ENCODE results near the gene FCRL6. TPM values are rescaled to one million over a fixed set of nuclear protein-coding genes. Genes with fewer than 3 reads are reported as not detected.

The FCRL6 gene
- total and polyA plus RNA-seq, 12 donors = 0.12 to 3.0 (median 0.87) TPM; not detected in 9

DNA sequence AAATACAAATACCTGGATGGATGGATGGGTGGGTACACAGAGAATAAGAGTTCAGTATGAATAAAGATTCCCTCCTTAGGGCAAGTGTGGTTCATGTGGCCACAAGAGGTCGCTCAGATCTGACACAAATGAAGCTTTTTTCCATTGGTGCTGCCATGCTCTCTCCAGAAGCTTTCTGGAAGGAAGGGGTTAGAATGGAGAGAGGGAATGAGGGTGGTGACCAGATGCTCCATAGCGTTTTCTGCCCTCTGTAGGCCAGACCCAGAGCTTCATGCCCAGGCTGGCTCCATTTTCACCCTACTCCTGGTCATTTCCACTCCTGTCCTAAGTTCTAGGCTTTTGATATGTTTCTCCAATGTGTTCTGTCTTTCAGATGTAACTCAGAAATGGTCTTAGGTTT lies 3.3 kb upstream of the FCRL6 start:
- H3K27me3 ChIP-seq = peaks cover 0 to 30% (median 15%) of the 10 kb centered on the region in 7 donors
- DNase-seq = peak; percentile 31 to 79
- H3K9me3 ChIP-seq = no peaks in the 10 kb centered on the region
- WGBS, 2 donors = 0 to 1% methylated on average over 2 of the region's 2 CpGs
- ATAC-seq = peak; percentile 81 to 94 (median 90)
- H3K36me3 ChIP-seq = no peaks in the 10 kb centered on the region
- TF ChIP-seq, protein P1, sequence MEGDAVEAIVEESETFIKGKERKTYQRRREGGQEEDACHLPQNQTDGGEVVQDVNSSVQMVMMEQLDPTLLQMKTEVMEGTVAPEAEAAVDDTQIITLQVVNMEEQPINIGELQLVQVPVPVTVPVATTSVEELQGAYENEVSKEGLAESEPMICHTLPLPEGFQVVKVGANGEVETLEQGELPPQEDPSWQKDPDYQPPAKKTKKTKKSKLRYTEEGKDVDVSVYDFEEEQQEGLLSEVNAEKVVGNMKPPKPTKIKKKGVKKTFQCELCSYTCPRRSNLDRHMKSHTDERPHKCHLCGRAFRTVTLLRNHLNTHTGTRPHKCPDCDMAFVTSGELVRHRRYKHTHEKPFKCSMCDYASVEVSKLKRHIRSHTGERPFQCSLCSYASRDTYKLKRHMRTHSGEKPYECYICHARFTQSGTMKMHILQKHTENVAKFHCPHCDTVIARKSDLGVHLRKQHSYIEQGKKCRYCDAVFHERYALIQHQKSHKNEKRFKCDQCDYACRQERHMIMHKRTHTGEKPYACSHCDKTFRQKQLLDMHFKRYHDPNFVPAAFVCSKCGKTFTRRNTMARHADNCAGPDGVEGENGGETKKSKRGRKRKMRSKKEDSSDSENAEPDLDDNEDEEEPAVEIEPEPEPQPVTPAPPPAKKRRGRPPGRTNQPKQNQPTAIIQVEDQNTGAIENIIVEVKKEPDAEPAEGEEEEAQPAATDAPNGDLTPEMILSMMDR (IDR thresholded peaks at IDR 0.05) = peak; percentile 58 to 85 (median 81)
- peaks cover 0 to 37% (median 0%) of the 10 kb centered on the region in 9 donors for H3K4me1 ChIP-seq
- intact Hi-C loops (cut with DNase I) = loop anchor here (1.0 to 10.0 kb wide), 15 partner anchors 38 to 584 kb away; partner anchors contain the start of gene IGSF9 (in 5 of the 10)
- H3K27ac ChIP-seq = no peak overlapping the region
- H3K4me3 ChIP-seq = no peak overlapping the region

DNA sequence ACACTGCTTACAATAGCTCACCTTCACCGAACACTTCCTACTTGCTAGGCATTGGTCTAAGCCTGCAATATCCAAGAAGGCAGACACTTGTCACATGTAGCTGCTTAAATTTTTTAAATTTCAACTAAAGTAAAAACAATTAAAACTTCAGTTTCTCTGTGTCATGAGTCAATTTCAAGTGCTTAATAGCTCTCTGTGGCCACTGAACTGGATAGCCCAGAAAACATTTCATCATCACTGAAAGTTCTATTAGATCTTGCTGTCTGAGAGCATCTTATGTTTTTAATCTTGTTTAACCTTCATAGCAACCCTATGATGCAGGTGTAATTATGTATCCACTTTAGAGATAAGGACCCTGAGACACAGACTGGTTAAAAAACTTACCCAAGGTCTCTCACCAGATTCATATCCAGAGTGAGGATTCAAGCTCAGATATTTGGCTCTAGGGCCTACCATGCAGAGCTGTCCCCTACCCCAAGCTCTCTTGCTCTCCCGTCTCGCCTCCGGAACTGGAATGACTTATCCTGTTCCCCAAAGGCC lies 2.6 kb upstream of the FCRL6 start:
- Histone ChIP-seq H3K9me3 (no peaks in the 10 kb centered on the region), H3K4me3 (no peak overlapping the region), H3K27me3 (peaks cover 0 to 24% (median 11%) of the 10 kb centered on the region in 7 donors), H3K36me3 (no peaks in the 10 kb centered on the region), H3K27ac (no peak overlapping the region), H3K4me1 (peaks cover 0 to 41% (median 0%) of the 10 kb centered on the region in 9 donors)
- no peak for DNase-seq
- no peak for ATAC-seq
- TF ChIP-seq, protein P1 (IDR thresholded peaks at IDR 0.05) = no peak
- intact Hi-C loops (cut with DNase I) = loop anchor here (1.0 to 10.0 kb wide), 15 partner anchors 38 to 585 kb away; partner anchors contain the start of gene IGSF9 (in 5 of the 10)
- 98 to 99% methylated on average over 4 of the region's 4 CpGs for WGBS, 2 donors

DNA sequence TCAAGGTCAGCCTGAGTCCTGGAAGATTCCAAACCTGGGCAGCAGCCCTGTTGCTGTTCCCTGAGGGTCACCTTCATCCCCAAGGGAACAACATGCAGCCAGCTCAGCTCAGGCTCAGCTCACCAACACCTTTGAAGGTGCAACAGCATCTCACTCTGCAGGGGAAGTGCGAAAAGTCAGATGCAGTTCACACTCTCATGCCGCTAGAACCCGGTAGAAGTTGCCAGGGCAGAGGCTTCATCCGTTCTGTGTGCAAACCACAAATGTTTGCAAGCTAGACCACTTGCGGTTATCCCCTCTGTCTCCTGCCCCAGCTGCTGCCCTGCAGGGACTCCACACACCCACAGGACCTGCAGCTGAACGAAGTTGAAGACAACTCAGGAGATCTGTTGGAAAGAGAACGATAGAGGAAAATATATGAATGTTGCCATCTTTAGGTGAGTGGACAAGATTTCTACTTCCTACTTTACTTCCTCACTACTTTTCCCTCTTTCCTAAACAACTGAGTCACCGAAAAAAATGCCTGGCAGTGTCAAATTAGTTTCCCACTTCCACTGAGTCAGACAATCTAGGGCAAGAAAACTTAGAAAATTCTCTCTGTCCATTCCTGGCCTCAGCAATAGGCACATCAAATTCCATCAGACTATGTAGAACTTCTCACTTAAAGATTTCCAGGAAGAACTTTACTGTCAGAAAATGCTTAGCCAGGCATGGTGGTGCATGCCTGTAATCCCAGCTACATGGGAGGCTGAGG lies 1.8 kb upstream of the FCRL6 start:
- peaks cover 0 to 44% (median 0%) of the 10 kb centered on the region in 9 donors for H3K4me1 ChIP-seq
- 74 to 79% methylated on average over 8 of the region's 8 CpGs for WGBS, 2 donors
- no peak for DNase-seq
- H3K36me3 ChIP-seq = no peaks in the 10 kb centered on the region
- H3K27me3 ChIP-seq = peaks cover 0 to 16% (median 3%) of the 10 kb centered on the region in 7 donors
- no peaks in the 10 kb centered on the region for H3K9me3 ChIP-seq
- intact Hi-C loops (cut with DNase I) = loop anchor here in 5 of 10 donors (2.0 to 10.0 kb wide), 4 partner anchors 96 to 212 kb away; partner anchors contain the start of gene IGSF9 (in 2 of the 5)
- no peak for ATAC-seq
- peak overlapping the region in 1 of 10 donors; percentile 28 for H3K4me3 ChIP-seq
- peak overlapping the region in 1 of 10 donors; percentile 44 for H3K27ac ChIP-seq
- TF ChIP-seq, protein P1 (IDR thresholded peaks at IDR 0.05) = no peak

DNA sequence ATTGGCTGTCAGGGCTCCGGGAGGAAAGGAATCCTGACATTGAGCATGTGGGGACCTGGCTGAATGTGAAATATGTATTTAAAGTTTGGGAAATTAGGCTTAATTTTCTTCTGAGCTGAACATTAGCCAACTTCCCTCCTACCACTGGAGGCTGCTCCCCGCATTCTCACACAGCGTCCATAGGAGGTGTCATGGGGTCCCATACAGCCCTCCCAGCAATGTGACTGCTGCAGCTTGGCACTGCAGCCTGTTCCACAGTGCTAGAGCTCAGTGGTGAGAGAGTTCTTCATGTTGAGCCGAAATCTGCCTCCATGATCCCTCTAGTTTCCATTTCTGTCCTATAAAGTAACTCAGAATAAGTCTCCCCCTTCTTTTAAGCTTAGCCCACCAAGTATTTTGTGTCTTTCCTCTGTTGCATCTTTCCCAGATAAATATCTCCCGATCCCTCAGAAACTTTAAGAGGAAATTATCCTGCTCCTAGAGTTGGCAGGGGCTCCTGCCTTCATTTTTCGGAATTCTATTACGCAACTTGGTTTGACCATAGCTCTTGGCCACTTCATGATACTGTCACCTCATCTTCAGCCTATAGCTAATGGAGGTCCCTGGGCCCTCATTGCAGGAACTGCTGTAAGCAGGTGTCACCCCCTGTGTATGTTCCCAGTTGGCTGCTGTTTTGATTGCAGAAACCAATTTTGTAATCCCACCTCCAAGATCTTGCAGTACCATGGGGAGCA lies 2.0 kb downstream of the FCRL6 start:
- Histone ChIP-seq H3K4me3 (no peak overlapping the region), H3K36me3 (no peaks in the 10 kb centered on the region), H3K4me1 (peaks cover 0 to 39% (median 0%) of the 10 kb centered on the region in 9 donors), H3K9me3 (no peaks in the 10 kb centered on the region), H3K27ac (peak overlapping the region in 1 of 10 donors; percentile 15), H3K27me3 (no peaks in the 10 kb centered on the region)
- TF ChIP-seq, protein P1 (IDR thresholded peaks at IDR 0.05) = no peak
- 69 to 77% methylated on average over 7 of the region's 7 CpGs for WGBS, 2 donors
- DNase-seq (no peak), ATAC-seq (no peak)
- intact Hi-C loops (cut with DNase I) = loop anchor here in 4 of 10 donors (2.0 to 10.0 kb wide), 4 partner anchors 143 to 208 kb away; partner anchors contain the start of gene IGSF9 (in 2 of the 4)

Data from heart right ventricle (tissue), 16 donors.